GM21619 (cell line): ENCODE measurements around the gene FZD7.

Source experiments
- ATAC-seq: cut with Tn5 transposase; IDR thresholded peaks from one replicate; pipeline ENCODE4 v1.9.1; 2021; ENCODE audit not compliant: unreplicated experiment

The FZD7 gene

GRCh38 chr2:202036601-202037037, 3.0 kb downstream of the FZD7 start:
- no peak for ATAC-seq

GRCh38 chr2:202037086-202037485, 3.4 kb downstream of the FZD7 start:
- no peak for ATAC-seq

GRCh38 chr2:202038471-202039277, 5.0 kb downstream of the FZD7 start:
- no peak for ATAC-seq

- no peak for ATAC-seq
These were observed 5.8 kb downstream of the FZD7 start for GRCh38 chr2:202039278-202040078.

- no peak for ATAC-seq
These were observed 6.6 kb downstream of the FZD7 start for GRCh38 chr2:202040079-202040844.

GRCh38 chr2:202042444-202042843, 8.8 kb downstream of the FZD7 start:
- no peak for ATAC-seq

GRCh38 chr2:202043475-202043874, 9.8 kb downstream of the FZD7 start:
- ATAC-seq: no peak

GRCh38 chr2:202044777-202045176, 11.1 kb downstream of the FZD7 start:
- no peak for ATAC-seq

GRCh38 chr2:202046572-202046971, 12.9 kb downstream of the FZD7 start:
- no peak for ATAC-seq

- no peak for ATAC-seq
These were observed 15.6 kb downstream of the FZD7 start for GRCh38 chr2:202049092-202049728.

- ATAC-seq: no peak
These were observed 16.2 kb downstream of the FZD7 start for GRCh38 chr2:202049840-202050239.

GRCh38 chr2:202050652-202051051, 17.0 kb downstream of the FZD7 start:
- no peak for ATAC-seq

GRCh38 chr2:202051499-202052161, 18.0 kb downstream of the FZD7 start:
- no peak for ATAC-seq

- ATAC-seq: no peak
These were observed 18.6 kb downstream of the FZD7 start for GRCh38 chr2:202052235-202052634.

GRCh38 chr2:202054679-202055078, 21.0 kb downstream of the FZD7 start:
- ATAC-seq: no peak

- no peak for ATAC-seq
These were observed 23.0 kb downstream of the FZD7 start for GRCh38 chr2:202056611-202057010.

GRCh38 chr2:202060218-202060617, 26.6 kb downstream of the FZD7 start:
- no peak for ATAC-seq

- no peak for ATAC-seq
These were observed 28.0 kb downstream of the FZD7 start for GRCh38 chr2:202061695-202062094.

GRCh38 chr2:202064171-202064880, 30.7 kb downstream of the FZD7 start:
- no peak for ATAC-seq

- no peak for ATAC-seq
These were observed 31.2 kb downstream of the FZD7 start for GRCh38 chr2:202064881-202065230.
